GM18858 (cell line): ENCODE results near the gene ORC4.
"Not testable (repeated sequence)": the region's sequence is repeated elsewhere in the genome, so short reads cannot be mapped to it uniquely, and the experiment has no call there.

ENCODE experiments used
- ATAC-seq: cut with Tn5 transposase; IDR thresholded peaks from one replicate; pipeline ENCODE4 v1.9.1; 2021; ENCODE audit not compliant: unreplicated experiment

Gene ORC4

GRCh38 chr2:148021059-148021861 lies 723 bp upstream of the ORC4 start, which contains the start of gene MBD5:
MBD5 (plus strand) TSS chr2:148021091.
- ATAC-seq = peak; percentile 12

GRCh38 chr2:148014616-148015015 lies 5.9 kb downstream of the ORC4 start:
- no peak for ATAC-seq

- no peak for ATAC-seq
These were observed 6.7 kb downstream of the ORC4 start for GRCh38 chr2:148013876-148014275.

GRCh38 chr2:148008411-148008810 lies 12.1 kb downstream of the ORC4 start:
- ATAC-seq = not testable (repeated sequence)

GRCh38 chr2:148007219-148007900 lies 13.2 kb downstream of the ORC4 start:
- no peak for ATAC-seq

- ATAC-seq = no peak
These were observed 14.1 kb downstream of the ORC4 start for GRCh38 chr2:148006249-148007007.

- not testable (repeated sequence) for ATAC-seq
These were observed 18.1 kb downstream of the ORC4 start for GRCh38 chr2:148002420-148002819.

- ATAC-seq = no peak
These were observed 20.4 kb downstream of the ORC4 start for GRCh38 chr2:148000095-148000494.

GRCh38 chr2:147999126-147999525 lies 21.4 kb downstream of the ORC4 start:
- ATAC-seq = no peak

- no peak for ATAC-seq
These were observed 22.3 kb downstream of the ORC4 start for GRCh38 chr2:147998203-147998602.

GRCh38 chr2:147996828-147997227 lies 23.7 kb downstream of the ORC4 start:
- ATAC-seq = no peak

- not testable (repeated sequence) for ATAC-seq
These were observed 25.6 kb downstream of the ORC4 start for GRCh38 chr2:147994965-147995364.

GRCh38 chr2:147989809-147990403 lies 30.6 kb downstream of the ORC4 start:
- ATAC-seq = peak; percentile 85

GRCh38 chr2:147989102-147989501 lies 31.4 kb downstream of the ORC4 start:
- ATAC-seq = no peak

- ATAC-seq = no peak
These were observed 39.5 kb downstream of the ORC4 start for GRCh38 chr2:147980940-147981528.

- ATAC-seq = no peak
These were observed 42.9 kb downstream of the ORC4 start for GRCh38 chr2:147977679-147978078.

GRCh38 chr2:147976102-147976501 lies 44.4 kb downstream of the ORC4 start:
- no peak for ATAC-seq

GRCh38 chr2:147968571-147968970 lies 52.0 kb downstream of the ORC4 start:
- no peak for ATAC-seq

GRCh38 chr2:147952118-147952517 lies 68.4 kb downstream of the ORC4 start:
- ATAC-seq = no peak

- ATAC-seq = no peak
These were observed 74.9 kb downstream of the ORC4 start for GRCh38 chr2:147945660-147946059.

GRCh38 chr2:147939313-147939712 lies 81.2 kb downstream of the ORC4 start:
- ATAC-seq = no peak
